ENCODE results near the gene DENND1A.

DENND1A gene

DNA sequence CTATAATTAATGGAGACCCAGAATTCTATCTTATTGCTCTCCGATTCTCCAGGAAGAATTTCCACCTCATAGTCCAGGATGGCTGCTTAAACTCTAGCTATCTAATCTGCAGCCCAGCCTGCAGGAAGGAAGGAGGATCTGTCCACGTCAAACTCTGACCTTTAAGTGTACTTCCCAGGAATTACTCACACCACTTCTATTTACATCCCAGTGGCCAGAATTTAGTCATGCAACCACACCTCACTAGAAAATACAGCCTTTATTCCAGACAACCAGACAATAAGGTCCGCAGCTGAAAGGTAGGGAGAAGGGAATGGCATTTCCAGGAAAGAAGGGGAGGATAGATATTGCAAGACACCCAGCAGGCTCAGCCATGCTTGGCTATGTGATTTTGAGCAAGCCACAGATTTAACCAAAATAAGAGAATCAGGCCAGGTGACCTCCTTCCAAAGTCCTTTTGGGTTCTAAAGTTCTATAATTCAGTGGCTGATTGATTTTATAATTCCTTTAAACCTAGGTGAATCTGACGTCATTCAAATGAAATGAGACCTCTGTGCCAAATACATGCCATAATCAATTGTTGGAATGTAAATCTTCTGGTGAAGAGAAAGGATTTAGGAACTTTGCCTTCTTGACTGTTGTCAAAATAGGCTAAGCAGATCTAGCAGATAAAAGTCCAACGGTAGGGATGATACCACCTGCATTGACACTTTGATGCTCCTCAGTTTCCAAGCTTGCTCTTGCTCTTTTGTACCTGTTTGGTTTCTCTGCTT, 3.7 kb upstream of the DENND1A start:
- Histone ChIP-seq H3K79me2 (no peaks in the 10 kb centered on the region), H3K4me1 (no peaks in the 10 kb centered on the region), H3K9ac (no peak overlapping the region), H3K9me3 (ENCODE audit: control insufficient read depth, low read length) (no peaks in the 10 kb centered on the region), H3K4me2 (ENCODE audit: low read length) (no peak overlapping the region), H3K36me3 (ENCODE audit: control insufficient read depth, insufficient read depth, low read length) (no peaks in the 10 kb centered on the region), H3K27me3 (ENCODE audit: control insufficient read depth, insufficient read depth, low read length) (no peaks in the 10 kb centered on the region), H3K27ac (no peak overlapping the region), H2AFZ (no peak overlapping the region), H3K4me3 (ENCODE audit: low read depth, low read length) (no peak overlapping the region)
- TF ChIP-seq, protein P1, sequence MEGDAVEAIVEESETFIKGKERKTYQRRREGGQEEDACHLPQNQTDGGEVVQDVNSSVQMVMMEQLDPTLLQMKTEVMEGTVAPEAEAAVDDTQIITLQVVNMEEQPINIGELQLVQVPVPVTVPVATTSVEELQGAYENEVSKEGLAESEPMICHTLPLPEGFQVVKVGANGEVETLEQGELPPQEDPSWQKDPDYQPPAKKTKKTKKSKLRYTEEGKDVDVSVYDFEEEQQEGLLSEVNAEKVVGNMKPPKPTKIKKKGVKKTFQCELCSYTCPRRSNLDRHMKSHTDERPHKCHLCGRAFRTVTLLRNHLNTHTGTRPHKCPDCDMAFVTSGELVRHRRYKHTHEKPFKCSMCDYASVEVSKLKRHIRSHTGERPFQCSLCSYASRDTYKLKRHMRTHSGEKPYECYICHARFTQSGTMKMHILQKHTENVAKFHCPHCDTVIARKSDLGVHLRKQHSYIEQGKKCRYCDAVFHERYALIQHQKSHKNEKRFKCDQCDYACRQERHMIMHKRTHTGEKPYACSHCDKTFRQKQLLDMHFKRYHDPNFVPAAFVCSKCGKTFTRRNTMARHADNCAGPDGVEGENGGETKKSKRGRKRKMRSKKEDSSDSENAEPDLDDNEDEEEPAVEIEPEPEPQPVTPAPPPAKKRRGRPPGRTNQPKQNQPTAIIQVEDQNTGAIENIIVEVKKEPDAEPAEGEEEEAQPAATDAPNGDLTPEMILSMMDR (IDR thresholded peaks at IDR 0.05) = no peak

DNA sequence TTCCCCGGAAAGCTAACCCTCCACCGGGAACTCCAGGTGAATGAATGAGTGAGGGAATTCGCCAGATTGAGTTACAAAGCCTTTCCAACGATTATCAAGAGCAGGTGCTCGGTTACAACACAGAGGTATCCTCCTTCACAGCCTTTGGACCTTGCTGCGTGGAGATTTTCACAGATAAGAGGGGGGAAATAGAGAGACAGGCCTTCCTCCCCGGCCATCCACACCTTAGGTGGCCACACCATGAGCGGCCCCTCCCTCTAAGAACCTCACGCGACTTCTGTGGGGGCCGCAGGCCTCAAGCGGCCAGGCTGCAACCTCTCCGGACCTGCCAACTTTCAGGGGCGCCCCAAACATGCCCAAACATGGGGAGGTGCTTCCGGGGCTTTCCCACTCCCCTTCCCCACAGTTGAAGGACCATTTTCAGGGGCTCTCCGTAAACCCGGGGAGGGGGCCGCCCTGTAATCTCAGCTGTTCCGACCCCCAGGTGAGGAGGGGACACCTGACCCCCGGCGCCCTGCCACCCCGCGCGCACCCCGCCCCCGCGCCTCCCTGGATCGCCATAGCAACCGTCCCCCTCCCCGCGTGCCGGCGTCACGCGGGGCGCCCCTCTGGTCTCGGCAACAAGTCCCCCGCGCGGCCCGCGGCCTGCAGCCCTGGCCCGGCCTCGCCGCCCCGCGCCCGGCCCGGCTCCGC, 603 bp downstream of the DENND1A start:
- Histone ChIP-seq H3K27me3 (ENCODE audit: control insufficient read depth, insufficient read depth, low read length) (no peaks in the 10 kb centered on the region), H3K36me3 (ENCODE audit: control insufficient read depth, insufficient read depth, low read length) (no peaks in the 10 kb centered on the region), H3K4me3 (ENCODE audit: low read depth, low read length) (peak overlapping the region; percentile 56), H3K4me1 (peaks cover 2% of the 10 kb centered on the region), H3K4me2 (ENCODE audit: low read length) (peak overlapping the region; percentile 79), H2AFZ (peak overlapping the region; percentile 74), H3K27ac (no peak overlapping the region), H3K9me3 (ENCODE audit: control insufficient read depth, low read length) (no peaks in the 10 kb centered on the region), H3K9ac (no peak overlapping the region), H3K79me2 (peaks cover under 1% of the 10 kb centered on the region)
- TF ChIP-seq, protein P1 (IDR thresholded peaks at IDR 0.05) = no peak

DNA sequence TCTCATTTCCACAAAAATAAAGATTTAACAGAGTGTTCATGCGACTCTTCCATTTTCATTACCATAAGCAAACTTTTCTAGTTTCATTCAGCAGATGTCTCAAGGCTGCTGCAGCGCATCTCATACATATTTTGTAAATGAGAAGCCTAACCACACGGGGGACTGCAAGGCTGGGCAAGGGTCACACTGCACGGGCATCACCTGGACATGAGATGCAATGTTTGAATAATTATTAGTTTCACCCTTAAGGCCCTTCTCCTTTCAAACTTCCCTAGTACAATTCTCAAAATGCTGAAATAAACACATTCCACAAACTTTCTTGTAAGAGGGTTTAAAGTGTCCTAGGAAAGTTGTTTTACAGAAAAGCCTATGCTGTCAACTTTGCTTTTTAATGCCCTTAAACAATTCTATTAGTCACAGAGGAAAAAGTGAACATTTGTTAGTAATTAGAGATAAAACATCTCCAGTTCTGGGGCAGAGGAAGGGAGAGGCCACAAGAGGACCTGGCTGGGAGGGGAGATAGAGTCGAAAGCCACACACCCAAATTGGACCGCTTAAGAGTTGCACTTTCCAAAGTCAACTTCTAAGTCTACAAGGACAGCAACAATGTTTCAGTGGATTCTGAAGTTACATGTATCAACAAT, 1.3 kb downstream of the DENND1A start:
- H3K4me2 ChIP-seq (ENCODE audit: low read length) = peak overlapping the region; percentile 79

DNA sequence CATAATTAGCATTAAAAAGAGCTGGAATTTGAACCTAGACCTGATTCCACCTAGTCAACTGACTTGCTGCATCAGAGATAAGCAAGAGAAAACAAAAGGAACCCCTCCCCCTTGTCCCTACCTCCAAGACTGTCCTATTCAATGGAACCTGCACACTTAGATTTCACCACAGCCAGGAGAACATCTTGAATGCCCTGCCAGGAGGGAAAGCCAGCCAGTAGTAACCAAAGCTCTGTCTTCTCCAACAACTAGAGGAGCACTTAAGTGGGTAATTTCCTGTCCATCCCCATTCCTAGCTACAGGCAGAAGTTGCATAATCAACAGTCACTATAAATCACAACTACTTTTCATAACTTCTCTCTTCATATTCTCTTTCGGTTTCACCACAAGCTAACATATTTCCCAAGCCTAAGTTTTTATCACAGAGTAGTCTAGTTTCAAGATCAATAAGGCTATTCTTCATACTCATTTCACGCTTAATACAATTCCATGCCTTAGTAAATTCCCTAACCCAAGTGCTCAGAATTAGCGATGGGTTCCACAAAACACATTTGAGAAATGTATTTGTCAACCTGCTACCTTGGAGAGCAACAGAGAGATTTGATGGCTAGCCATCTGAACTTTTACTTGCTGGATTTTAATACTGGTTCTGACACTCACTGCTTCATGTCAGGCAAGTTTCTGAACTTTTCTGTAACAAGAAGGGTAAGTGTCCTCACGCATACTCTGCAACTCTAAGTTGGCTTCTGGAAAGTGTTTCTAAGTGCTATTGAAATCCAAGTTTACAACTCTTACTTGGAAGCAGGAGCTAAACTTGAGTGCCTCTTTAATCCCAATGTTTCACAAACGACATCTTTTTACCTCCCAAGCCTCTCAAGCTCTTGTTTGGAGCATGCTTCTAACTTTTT, 2.0 kb downstream of the DENND1A start:
- H3K9me3 ChIP-seq (ENCODE audit: control insufficient read depth, low read length) = no peaks in the 10 kb centered on the region
- H3K4me1 ChIP-seq = peaks cover 2% of the 10 kb centered on the region
- TF ChIP-seq, protein P1 (IDR thresholded peaks at IDR 0.05) = no peak
- no peak overlapping the region for H3K9ac ChIP-seq
- peaks cover 3% of the 10 kb centered on the region for H3K79me2 ChIP-seq
- peak overlapping the region; percentile 17 for H3K4me3 ChIP-seq (ENCODE audit: low read depth, low read length)
- no peak overlapping the region for H3K27ac ChIP-seq
- H3K4me2 ChIP-seq (ENCODE audit: low read length) = peak overlapping the region; percentile 79
- no peaks in the 10 kb centered on the region for H3K27me3 ChIP-seq (ENCODE audit: control insufficient read depth, insufficient read depth, low read length)
- no peak overlapping the region for H2AFZ ChIP-seq
- H3K36me3 ChIP-seq (ENCODE audit: control insufficient read depth, insufficient read depth, low read length) = no peaks in the 10 kb centered on the region

More for the DNA sequence above, 1.3 kb downstream of the DENND1A start:
- TF ChIP-seq, protein P1 (IDR thresholded peaks at IDR 0.05) = no peak
- Histone ChIP-seq H3K9me3 (ENCODE audit: control insufficient read depth, low read length) (no peaks in the 10 kb centered on the region), H3K27me3 (ENCODE audit: control insufficient read depth, insufficient read depth, low read length) (no peaks in the 10 kb centered on the region), H3K27ac (no peak overlapping the region), H3K4me1 (peaks cover 2% of the 10 kb centered on the region), H3K36me3 (ENCODE audit: control insufficient read depth, insufficient read depth, low read length) (no peaks in the 10 kb centered on the region), H3K79me2 (peaks cover 3% of the 10 kb centered on the region), H3K9ac (no peak overlapping the region), H2AFZ (peak overlapping the region; percentile 74), H3K4me3 (ENCODE audit: low read depth, low read length) (peak overlapping the region; percentile 56)
